GM12878 (cell line): Measurements from ENCODE around the gene CACNA2D2. TPM values are rescaled to one million over a fixed set of nuclear protein-coding genes. Genes with fewer than 3 reads are reported as not detected.

Experiments
- ATAC-seq: fragments of 200-7000 bp; cut with Tn5 transposase; 3 replicates; pipeline ENCODE4 v1.9.1; 2020; ENCODE audit warnings: mild to moderate bottlenecking, moderate library complexity
- BruUV-seq: library from RNA; stranded (reverse); fragments of 400-500 nt; replicated peaks from 2 replicates; lab custom pipeline; 2021; lab: Mats Ljungman, UMichigan
- CTCF ChIA-PET: fragments of 300-600 bp; sonication (Branson Sonifier 250); formaldehyde crosslinking; extraction: SDS; loops from one replicate; lab custom pipeline; 2021; ENCODE audit warnings: inconsistent platforms; lab: Yijun Ruan, JAX
- POLR2A ChIA-PET: fragments of 350-600 bp; formaldehyde crosslinking; extraction: SDS; loops from one replicate; lab custom pipeline; 2021; ENCODE audit warnings: inconsistent platforms; lab: Charles Lee
- RAD21 ChIA-PET: fragments of 300-600 bp; sonication (Branson Sonifier 250); formaldehyde crosslinking; loops from one replicate; lab custom pipeline; 2023; ENCODE audit warnings: antibody characterized with exemption; ENCODE audit not compliant: unreplicated experiment; lab: Charles Lee
- SMC1A ChIA-PET: fragments of 300-600 bp; sonication (Branson Sonifier 250); formaldehyde crosslinking; loops from one replicate; lab custom pipeline; 2023; ENCODE audit not compliant: unreplicated experiment, uncharacterized antibody; lab: Charles Lee
- DNase-seq: peaks from one replicate; pipeline ENCODE4 v3.0.0-alpha.2; 2011; ENCODE audit warnings: low read depth, low spot score
- FAIRE-seq: peaks from 3 replicates; lab custom pipeline; 2011; peaks lifted over from hg19 to GRCh38; lab: Jason Lieb, UNC
- H2AFZ ChIP-seq: 2 replicates; pipeline ENCODE4 v1.6.0; 2011; ENCODE audit warnings: low read depth, low read length, control low read depth; ENCODE audit not compliant: control insufficient read depth
- H3K27ac ChIP-seq: 2 replicates; pipeline ENCODE4 v1.5.1; 2011; ENCODE audit warnings: control low read depth; ENCODE audit not compliant: control insufficient read depth, insufficient read depth
- H3K27me3 ChIP-seq, 2 experiments: replicated peaks in 1 of 2; 2 replicates each; pipeline versions ENCODE4 v1.6.0 to v1.6.1; 2011; ENCODE audit warnings: low read length in 1 of 2; ENCODE audit not compliant: control insufficient read depth in 2 of 2, insufficient read depth in 2 of 2
- H3K36me3 ChIP-seq, 2 experiments: 2 replicates each; pipeline ENCODE4 v1.5.1; 2011; ENCODE audit warnings: low read length in 1 of 2; ENCODE audit not compliant: control insufficient read depth in 2 of 2, insufficient read depth in 2 of 2
- H3K4me1 ChIP-seq: 2 replicates; pipeline ENCODE4 v1.6.1; 2011; ENCODE audit warnings: mild to moderate bottlenecking, low read length, moderate library complexity, mixed read lengths; ENCODE audit not compliant: control insufficient read depth, insufficient read depth
- H3K4me2 ChIP-seq: 2 replicates; pipeline ENCODE4 v1.6.0; 2011; ENCODE audit warnings: control low read depth; ENCODE audit not compliant: control insufficient read depth, insufficient read depth
- H3K4me3 ChIP-seq: fragments of 200-600 bp; sonication (generic); 2 replicates; pipeline ENCODE4 v1.5.1; 2016
- H3K79me2 ChIP-seq: 2 replicates; pipeline ENCODE4 v1.6.0; 2011; ENCODE audit warnings: low read length; ENCODE audit not compliant: control insufficient read depth, insufficient read depth
- H3K9ac ChIP-seq: 2 replicates; pipeline ENCODE4 v1.8.0; 2011; ENCODE audit warnings: low read length, control low read depth, mixed read lengths; ENCODE audit not compliant: control insufficient read depth, insufficient read depth
- H3K9me3 ChIP-seq: replicated peaks from 3 replicates; pipeline ENCODE4 v1.5.1; 2011; ENCODE audit warnings: mild to moderate bottlenecking, low read length; ENCODE audit not compliant: control insufficient read depth, insufficient read depth
- H4K20me1 ChIP-seq: 2 replicates; pipeline ENCODE4 v1.6.0; 2011; ENCODE audit not compliant: control insufficient read depth, insufficient read depth
- DPF2 ChIP-seq: fragments of 450-650 bp; IDR thresholded peaks from 2 replicates; pipeline ENCODE4 v1.6.1; 2017; ENCODE audit warnings: mild to moderate bottlenecking
- NFYB ChIP-seq: IDR thresholded peaks from 2 replicates; pipeline ENCODE4 v1.6.1; 2011; ENCODE audit warnings: low read depth, mild to moderate bottlenecking, low read length, improper control_type of control experiment, moderate library complexity; ENCODE audit not compliant: insufficient read depth
- RCOR1 ChIP-seq: conservative IDR thresholded peaks from 2 replicates; pipeline ENCODE4 v1.6.1; 2012; ENCODE audit warnings: low read depth, low read length, improper control_type of control experiment
- TCF3 ChIP-seq: IDR thresholded peaks from 2 replicates; pipeline ENCODE4 v1.6.1; 2012; ENCODE audit warnings: low read depth, mild to moderate bottlenecking, low read length, borderline replicate concordance; ENCODE audit not compliant: insufficient read depth
- WGBS: methylation state at CpG from one replicate; pipeline ENCODE4 v1.1.6; 2016; ENCODE audit warnings: low lambda C conversion rate; ENCODE audit not compliant: insufficient replicate concordance, insufficient coverage; ENCODE audit errors: missing lambda C conversion rate; 5-methylcytosine and 5-hydroxymethylcytosine counted together
- in situ Hi-C: fragments of 300-500 bp; cut with MboI; formaldehyde crosslinking; loops from 9 replicates; pipeline ENCODE4 v1.14.3; 2018; ENCODE audit warnings: mixed read lengths
- intact Hi-C: fragments of 100-400 bp; cut with micrococcal nuclease; formaldehyde crosslinking; loops from one replicate; pipeline ENCODE4 v1.14.2; 2022; ENCODE audit not compliant: unreplicated experiment
- polyA plus RNA-seq, 11 experiments: library from polyadenylated mRNA; depleted of rRNA in 4 of 11; unstranded in 6 of 11; stranded (reverse) in 5 of 11; fragments of >200 nt; fragmentation: Nextera tagmentation in 4 of 11; fragmentation: Illumina TruSeq in 1 of 11; extraction: Ambion mirVana in 4 of 11; extraction: Trizol in 1 of 11; gene quantifications; 1 replicate in 1 of 11; 2 replicates in 10 of 11; pipeline versions ENCODE4 v1.2.1 to v1.2.3, GENCODE V29; 2011 to 2016; ENCODE audit warnings: inconsistent platforms in 2 of 11, missing spikeins in 2 of 11, low read depth in 1 of 11
- total RNA-seq, 4 experiments: library from RNA; depleted of rRNA in 3 of 4; stranded (reverse); fragments of >200 nt in 3 of 4; fragmentation: Illumina TruSeq in 1 of 4; extraction: Trizol in 1 of 4; gene quantifications; 2 replicates each; pipeline versions ENCODE4 v1.2.1 to v1.2.3, GENCODE V29; 2013 to 2021
- TF ChIP-seq, protein P1 (sequence below): fragments of 150-350 bp; IDR thresholded peaks from 2 replicates; pipeline ENCODE4 v1.6.1; 2014; ENCODE audit warnings: mild to moderate bottlenecking, low read depth, low read length

Gene CACNA2D2
- total and polyA plus RNA-seq, 10 of the 15 experiments (the other 5 are each of a cell fraction or from before 2014, with no cell fraction given) = 0.03 to 0.07 TPM; not detected in 8

DNA sequence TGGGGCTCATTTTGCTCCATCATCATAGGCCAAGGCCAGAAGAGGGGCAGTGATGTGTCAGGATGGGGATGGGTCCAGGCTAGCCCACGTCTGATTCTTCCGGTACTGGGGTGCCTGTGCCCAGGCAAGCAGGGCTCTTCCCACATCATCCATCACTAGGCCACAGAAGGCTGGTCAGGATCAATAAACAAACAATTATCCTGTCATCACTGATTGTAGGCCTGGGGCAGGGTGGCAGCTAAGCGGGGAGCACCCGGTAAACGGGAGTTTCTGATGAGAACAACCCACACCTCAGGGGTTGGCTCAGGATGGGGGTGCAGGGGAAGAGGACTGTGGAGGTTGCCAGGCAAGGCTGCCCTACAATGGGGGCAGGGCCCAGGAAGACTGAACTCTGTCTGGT lies 18.1 kb upstream of the CACNA2D2 start (continued):
- TF ChIP-seq NFYB = no peak

DNA sequence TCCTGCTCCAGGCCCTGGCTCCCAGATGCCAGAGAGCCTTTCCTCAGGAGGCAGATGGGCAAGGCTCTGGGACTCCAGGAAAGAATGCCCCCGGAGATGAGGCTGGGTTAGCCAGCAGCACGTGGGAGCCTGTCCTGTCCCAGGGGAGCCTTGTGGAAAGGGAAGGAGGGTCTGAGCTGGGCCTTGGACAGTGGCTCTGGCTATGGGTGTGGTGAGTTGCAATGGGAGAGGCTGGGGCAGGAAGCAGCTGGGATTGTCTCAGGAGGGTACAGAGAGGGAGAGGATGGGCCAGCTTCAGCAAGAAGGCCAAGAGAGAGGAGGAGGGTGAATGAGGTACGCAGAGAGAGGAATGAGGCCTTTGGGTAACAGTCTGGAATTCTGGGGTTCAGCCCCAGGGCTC lies 17.4 kb upstream of the CACNA2D2 start:
- Histone ChIP-seq H3K9me3 (no peaks in the 10 kb centered on the region), H3K9ac (no peak overlapping the region), H3K27ac (no peak overlapping the region), H3K4me3 (no peak overlapping the region), H4K20me1 (no peaks in the 10 kb centered on the region), H3K27me3 (no peaks in the 10 kb centered on the region; a peak in 3 of 4 replicates), H3K36me3 (no peaks in the 10 kb centered on the region), H2AFZ (no peak overlapping the region), H3K4me2 (no peak overlapping the region), H3K4me1 (no peaks in the 10 kb centered on the region), H3K79me2 (no peaks in the 10 kb centered on the region)
- intact Hi-C loops = no loop called here
- ChIA-PET POLR2A (no interaction called here), CTCF (no interaction called here), RAD21 (no interaction called here), SMC1A (no interaction called here)
- TF ChIP-seq TCF3 (no peak), DPF2 (no peak), RCOR1 (no peak)
- TF ChIP-seq, protein P1, sequence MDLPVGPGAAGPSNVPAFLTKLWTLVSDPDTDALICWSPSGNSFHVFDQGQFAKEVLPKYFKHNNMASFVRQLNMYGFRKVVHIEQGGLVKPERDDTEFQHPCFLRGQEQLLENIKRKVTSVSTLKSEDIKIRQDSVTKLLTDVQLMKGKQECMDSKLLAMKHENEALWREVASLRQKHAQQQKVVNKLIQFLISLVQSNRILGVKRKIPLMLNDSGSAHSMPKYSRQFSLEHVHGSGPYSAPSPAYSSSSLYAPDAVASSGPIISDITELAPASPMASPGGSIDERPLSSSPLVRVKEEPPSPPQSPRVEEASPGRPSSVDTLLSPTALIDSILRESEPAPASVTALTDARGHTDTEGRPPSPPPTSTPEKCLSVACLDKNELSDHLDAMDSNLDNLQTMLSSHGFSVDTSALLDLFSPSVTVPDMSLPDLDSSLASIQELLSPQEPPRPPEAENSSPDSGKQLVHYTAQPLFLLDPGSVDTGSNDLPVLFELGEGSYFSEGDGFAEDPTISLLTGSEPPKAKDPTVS = no peak
- BruUV-seq = no TSS peak
- 39% methylated on average over 3 of the region's 3 CpGs for WGBS
- ATAC-seq (no peak), FAIRE-seq (no peak), DNase-seq (no peak)
- in situ Hi-C loops = no loop called here
